ENCODE measurements around the gene CRYBG2. TPM values are rescaled to one million over a fixed set of nuclear protein-coding genes. Genes with fewer than 3 reads are reported as not detected.

The CRYBG2 gene
- total and polyA plus RNA-seq, 2 of the 8 experiments (the other 6 are each of a cell fraction or from before 2014, with no cell fraction given) = 14.2 to 17.0 TPM

DNA sequence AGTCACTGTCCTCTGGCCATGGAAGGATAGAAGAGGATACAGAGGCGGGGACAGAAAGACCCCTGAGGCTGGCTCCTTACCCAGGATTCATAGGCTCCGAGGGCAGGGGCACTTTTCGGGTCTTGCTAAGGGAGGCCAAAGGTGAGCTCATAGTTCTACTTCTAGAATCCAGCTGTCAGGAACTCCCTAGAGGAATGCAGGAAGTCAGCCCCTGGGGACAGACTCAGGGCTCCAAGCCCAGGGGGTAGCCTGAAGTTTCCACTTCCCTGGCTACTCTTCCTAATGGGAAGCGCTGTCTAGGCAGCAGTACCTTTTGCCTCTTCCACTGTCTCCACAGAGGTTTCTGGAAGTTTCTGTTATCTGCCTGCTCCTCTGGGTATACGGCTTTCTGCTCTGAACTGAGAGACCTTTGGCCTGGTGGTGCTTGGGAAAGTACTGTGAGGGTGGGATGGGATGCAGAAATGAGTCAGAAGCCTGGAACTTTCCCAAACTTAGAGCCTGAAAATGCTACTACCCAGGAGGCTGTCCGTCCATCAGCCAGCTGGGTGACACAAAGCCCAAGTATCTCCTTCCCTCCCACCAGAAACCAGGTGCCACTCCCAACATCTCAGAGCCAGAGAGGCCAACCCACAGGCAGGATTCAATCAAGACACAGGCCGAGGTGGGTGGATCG lies 51.1 kb downstream of the CRYBG2 start:
- Histone ChIP-seq H2BK120ac (replicated peaks; ENCODE audit: low read depth, low read length) (no peak overlapping the region), H2BK12ac (ENCODE audit: low read depth, low read length) (no peak overlapping the region), H3K79me2 (ENCODE audit: control insufficient read depth in 1 of 2, insufficient read depth in 2 of 2, low read length in 2 of 2) (no peaks in the 10 kb centered on the region), H2BK5ac (ENCODE audit: low read depth, low read length) (no peak overlapping the region), H3K4me3 (ENCODE audit: extremely low read depth in 1 of 4, insufficient read depth in 2 of 4, low read depth in 3 of 4, low read length in 4 of 4) (no peak overlapping the region), H3K18ac (ENCODE audit: extremely low read depth, low read length) (no peak overlapping the region), H3K79me1 (ENCODE audit: low read depth, low read length) (no peaks in the 10 kb centered on the region), H3K9me3 (ENCODE audit: insufficient read depth in 2 of 2, low read depth in 1 of 2, low read length in 1 of 2) (no peaks in the 10 kb centered on the region), H3K4ac (replicated peaks; ENCODE audit: insufficient read length, low read depth, low read length) (no peak overlapping the region), H4K5ac (ENCODE audit: insufficient read length, low read depth, low read length) (no peak overlapping the region), H3K9ac (replicated peaks in 1 of 4; ENCODE audit: extremely low read depth in 1 of 4, low read depth in 3 of 4, low read length in 3 of 4) (no peak overlapping the region), H3K4me2 (ENCODE audit: insufficient read depth in 1 of 2, low read depth in 2 of 2, low read length in 2 of 2) (no peak overlapping the region), H3K14ac (ENCODE audit: insufficient read length) (no peak overlapping the region), H3K27ac (ENCODE audit: low read depth, low read length) (no peak overlapping the region), H3K56ac (replicated peaks; ENCODE audit: insufficient read length, low read depth, low read length) (no peak overlapping the region), H2AK5ac (ENCODE audit: low read depth, low read length) (no peak overlapping the region), H2BK20ac (ENCODE audit: low read length) (no peak overlapping the region), H2BK15ac (ENCODE audit: low read length) (no peak overlapping the region), H2AFZ (ENCODE audit: low read length) (no peak overlapping the region), H3K4me1 (replicated peaks in 1 of 4; ENCODE audit: control insufficient read depth in 3 of 4, insufficient read depth in 4 of 4, low read length in 3 of 4) (peaks cover 0 to 5% (median 2%) of the 10 kb centered on the region in 4 experiments; a peak in 3 of 7 replicates), H4K20me1 (replicated peaks in 1 of 2; ENCODE audit: control insufficient read depth in 1 of 2, insufficient read depth in 2 of 2, low read length in 2 of 2) (peaks cover 0 to 3% of the 10 kb centered on the region in 2 experiments), H3K23me2 (ENCODE audit: low read depth, low read length) (peaks cover 9% of the 10 kb centered on the region), H4K91ac (replicated peaks; ENCODE audit: insufficient read length, low read length) (no peak overlapping the region), H4K8ac (ENCODE audit: extremely low read depth, insufficient read depth, low read length) (peak overlapping the region; percentile 41; the same call in 1 of the 2 replicates), H3K23ac (ENCODE audit: insufficient read length) (no peak overlapping the region), H3K36me3 (ENCODE audit: control insufficient read depth in 2 of 4, insufficient read depth in 4 of 4, low read length in 3 of 4) (no peaks in the 10 kb centered on the region), H3K27me3 (replicated peaks in 1 of 4; ENCODE audit: control insufficient read depth in 3 of 4, extremely low read depth in 1 of 4, insufficient read depth in 3 of 4, low read length in 3 of 4) (no peaks in the 10 kb centered on the region)
- no peak for DNase-seq (ENCODE audit: low read depth in 1 of 2, low spot score in 2 of 2)
- ChIA-PET CTCF (ENCODE audit: partially characterized antibody) (interaction anchor here (0.7 to 57.0 kb wide), 3 partner anchors 10 to 88 kb away, joined by 3 to 1530 read pairs (median 1530); partner anchors contain the start of genes CD52, SH3BGRL3 and UBXN11), POLR2A (ENCODE audit: partially characterized antibody) (interaction anchor here (1.1 to 1.6 kb wide), 3 partner anchors 9 to 114 kb away, joined by 3 read pairs; no protein-coding TSS in a partner anchor)
- no peak for FAIRE-seq
- 74% methylated on average over 8 of the region's 8 CpGs; no CpG with 5 or more reads in 1 of the 2 experiments for whole genome bisulfite sequencing, 2 experiments (ENCODE audit: extremely low coverage in 1 of 2, insufficient coverage in 1 of 2, insufficient read length in 1 of 2, insufficient replicate concordance in 2 of 2, low coverage in 1 of 2, low lambda C conversion rate in 2 of 2, missing lambda C conversion rate in 1 of 2)
- no peak for TF ChIP-seq CHD2 (IDR thresholded peaks at IDR 0.05; ENCODE audit: low read length)
- no peak for TF ChIP-seq CBX8 (IDR thresholded peaks at IDR 0.05; ENCODE audit: borderline replicate concordance, low read depth, low read length)
- TF ChIP-seq KDM4A (IDR thresholded peaks at IDR 0.05; ENCODE audit: low read depth, low read length, severe bottlenecking) = no peak
- no peak for TF ChIP-seq SIX5 (IDR thresholded peaks at IDR 0.05; ENCODE audit: low read depth, low read length)
- TF ChIP-seq RXRA (IDR thresholded peaks at IDR 0.05; ENCODE audit: insufficient read depth, low read depth, low read length) = no peak
- TF ChIP-seq, protein P1, sequence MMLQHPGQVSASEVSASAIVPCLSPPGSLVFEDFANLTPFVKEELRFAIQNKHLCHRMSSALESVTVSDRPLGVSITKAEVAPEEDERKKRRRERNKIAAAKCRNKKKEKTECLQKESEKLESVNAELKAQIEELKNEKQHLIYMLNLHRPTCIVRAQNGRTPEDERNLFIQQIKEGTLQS (IDR thresholded peaks at IDR 0.05; ENCODE audit: insufficient read depth, low read depth, low read length) = no peak
- TF ChIP-seq SP4 (IDR thresholded peaks at IDR 0.05; ENCODE audit: low read length) = no peak
- TF ChIP-seq RNF2 (IDR thresholded peaks at IDR 0.05; ENCODE audit: borderline replicate concordance, low read depth, low read length, missing control alignments, poor library complexity, severe bottlenecking) = no peak
- no peak for TF ChIP-seq POLR2AphosphoS5 (IDR thresholded peaks at IDR 0.05; ENCODE audit: low read depth, low read length)
- TF ChIP-seq KDM5A (IDR thresholded peaks at IDR 0.05; ENCODE audit: low read length) = no peak
- no peak for TF ChIP-seq CBX5 (IDR thresholded peaks at IDR 0.05; ENCODE audit: low read depth, low read length)
- TF ChIP-seq TAF7 (optimal IDR thresholded peaks at IDR 0.05; ENCODE audit: borderline replicate concordance, low read depth, low read length) = no peak
